Lower leg skin (tissue), 4 donors: ENCODE data around the gene WBP2. TPM values are rescaled to one million over a fixed set of nuclear protein-coding genes. Genes with fewer than 3 reads are reported as not detected.

ENCODE experiments used
- DNase-seq, 2 donors: peaks; one replicate each; pipeline ENCODE4 v3.0.0-alpha.2; 2019; ENCODE audit warnings: low spot score in 2 of 2
- H3K4me3 ChIP-seq: fragments of 200-600 bp; sonication (generic); 2 replicates; pipeline ENCODE4 v1.5.1; 2017; ENCODE audit warnings: mild to moderate bottlenecking, low read depth; ENCODE audit not compliant: poor library complexity, severe bottlenecking
- POLR2A ChIP-seq, 2 donors: fragments of 450-650 bp; IDR thresholded peaks; one replicate each; pipeline ENCODE4 v1.6.1; 2016 to 2017; ENCODE audit warnings: antibody characterized with exemption in 2 of 2, mild to moderate bottlenecking in 1 of 2, moderate library complexity in 1 of 2
- WGBS, 2 donors: methylation state at CpG; one replicate each; pipeline ENCODE4 v1.1.5; 2018; 5-methylcytosine and 5-hydroxymethylcytosine counted together
- intact Hi-C: fragments of 100-400 bp; cut with DNase I; formaldehyde crosslinking; loops from one replicate; pipeline ENCODE4 v1.15.0; 2023; ENCODE audit warnings: low total_unique reads
- total RNA-seq, 4 donors: library from RNA; depleted of rRNA; stranded (reverse); fragments of >200 nt; gene quantifications; one replicate each; pipeline ENCODE4 v1.1.0, GENCODE V29; 2016
- TF ChIP-seq, protein P1 (sequence below), 3 donors: fragments of 450-650 bp; IDR thresholded peaks; one replicate each; pipeline ENCODE4 v1.5.1; 2016; ENCODE audit warnings: antibody characterized with exemption in 3 of 3, mild to moderate bottlenecking in 3 of 3, moderate library complexity in 2 of 3

Gene WBP2
- total RNA-seq, 4 donors from 2014 or later = 74.2 to 149 (median 93.8) TPM

DNA sequence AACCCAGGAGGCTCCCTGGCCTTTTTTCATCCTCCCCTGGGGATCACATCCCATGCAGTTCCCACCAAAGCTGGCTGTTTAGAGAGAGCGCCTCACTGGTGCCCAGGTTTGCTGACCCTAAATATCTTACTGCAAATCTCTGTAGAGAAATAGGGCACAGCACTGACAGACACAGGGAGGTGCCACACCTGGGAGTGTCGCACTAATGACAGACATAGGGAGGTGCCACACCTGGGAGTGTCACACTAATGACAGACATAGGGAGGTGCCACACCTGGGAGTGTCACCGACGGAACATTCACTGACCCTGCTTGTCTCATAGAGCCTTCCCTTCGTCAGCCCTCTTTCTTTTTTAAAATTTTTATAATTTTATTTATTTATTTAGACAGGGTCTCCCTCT lies 44.9 kb downstream of the WBP2 start:
- peak in 1 of 2 donors; percentile 55 for DNase-seq
- 43 to 67% methylated on average over 5 of the region's 5 CpGs for WGBS, 2 donors
- intact Hi-C loops = no loop called here
- no peak overlapping the region for H3K4me3 ChIP-seq
- no peak for TF ChIP-seq POLR2A (IDR thresholded peaks at IDR 0.05)
- TF ChIP-seq, protein P1, sequence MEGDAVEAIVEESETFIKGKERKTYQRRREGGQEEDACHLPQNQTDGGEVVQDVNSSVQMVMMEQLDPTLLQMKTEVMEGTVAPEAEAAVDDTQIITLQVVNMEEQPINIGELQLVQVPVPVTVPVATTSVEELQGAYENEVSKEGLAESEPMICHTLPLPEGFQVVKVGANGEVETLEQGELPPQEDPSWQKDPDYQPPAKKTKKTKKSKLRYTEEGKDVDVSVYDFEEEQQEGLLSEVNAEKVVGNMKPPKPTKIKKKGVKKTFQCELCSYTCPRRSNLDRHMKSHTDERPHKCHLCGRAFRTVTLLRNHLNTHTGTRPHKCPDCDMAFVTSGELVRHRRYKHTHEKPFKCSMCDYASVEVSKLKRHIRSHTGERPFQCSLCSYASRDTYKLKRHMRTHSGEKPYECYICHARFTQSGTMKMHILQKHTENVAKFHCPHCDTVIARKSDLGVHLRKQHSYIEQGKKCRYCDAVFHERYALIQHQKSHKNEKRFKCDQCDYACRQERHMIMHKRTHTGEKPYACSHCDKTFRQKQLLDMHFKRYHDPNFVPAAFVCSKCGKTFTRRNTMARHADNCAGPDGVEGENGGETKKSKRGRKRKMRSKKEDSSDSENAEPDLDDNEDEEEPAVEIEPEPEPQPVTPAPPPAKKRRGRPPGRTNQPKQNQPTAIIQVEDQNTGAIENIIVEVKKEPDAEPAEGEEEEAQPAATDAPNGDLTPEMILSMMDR (IDR thresholded peaks at IDR 0.05) = no peak

DNA sequence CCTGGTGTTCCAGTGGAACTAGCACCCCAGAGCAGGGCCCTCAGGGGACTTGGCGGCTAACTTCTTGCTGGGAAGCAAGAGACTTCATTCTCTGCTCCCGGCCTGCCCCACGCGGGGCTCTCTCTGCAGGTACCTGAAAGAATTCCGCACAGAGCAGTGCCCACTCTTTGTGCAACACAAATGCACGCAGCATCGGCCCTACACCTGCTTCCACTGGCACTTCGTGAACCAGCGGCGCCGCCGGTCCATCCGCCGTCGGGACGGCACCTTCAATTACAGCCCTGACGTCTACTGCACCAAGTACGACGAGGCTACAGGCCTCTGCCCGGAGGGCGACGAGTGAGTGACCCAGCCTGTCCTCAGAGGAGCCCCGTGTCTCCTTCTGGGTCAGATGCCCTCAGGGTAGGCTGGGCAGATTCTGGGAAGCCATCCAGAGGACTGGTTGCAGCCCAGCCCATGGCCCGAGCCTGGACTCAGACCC lies 45.5 kb downstream of the WBP2 start:
- no peak overlapping the region for H3K4me3 ChIP-seq
- intact Hi-C loops = no loop called here
- DNase-seq = no peak
- 62 to 71% methylated on average over 23 to 24 of the region's 24 CpGs for WGBS, 2 donors
- TF ChIP-seq, protein P1 (IDR thresholded peaks at IDR 0.05) = no peak
- TF ChIP-seq POLR2A (IDR thresholded peaks at IDR 0.05) = no peak

DNA sequence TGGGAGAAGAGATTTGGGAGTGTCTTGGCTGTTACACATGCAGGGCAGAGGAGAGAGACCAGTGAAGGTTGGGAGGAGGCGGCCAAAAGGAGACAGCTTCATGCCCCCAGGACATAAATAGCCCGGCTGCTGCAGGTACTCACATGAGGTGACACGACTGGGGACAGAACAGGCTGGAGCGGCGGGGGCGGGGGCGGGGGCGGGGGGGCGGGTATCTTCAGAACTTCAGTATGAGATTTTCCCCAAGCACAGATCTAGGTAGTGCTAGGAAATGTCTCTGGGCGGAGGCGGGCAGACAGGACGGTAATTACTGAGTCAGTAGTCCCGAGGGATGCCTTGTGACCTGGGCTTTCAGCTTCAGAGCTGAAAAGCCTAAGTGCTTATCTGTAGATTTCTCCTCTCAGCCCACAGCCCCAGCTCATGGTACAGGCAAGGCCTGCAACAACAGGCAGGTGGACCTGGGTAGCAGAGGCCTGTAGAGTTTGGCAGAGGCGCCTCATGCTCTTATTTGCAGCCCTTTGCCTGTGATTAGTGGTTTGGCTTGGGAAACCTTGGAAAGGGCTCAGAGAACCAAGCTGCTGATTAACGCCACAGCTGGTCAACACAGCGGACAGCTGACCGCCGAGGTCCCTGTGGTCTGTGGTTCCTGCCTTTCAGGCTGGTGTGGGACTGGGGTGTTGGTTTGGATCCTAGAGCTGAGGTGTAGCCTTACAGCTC lies 46.1 kb downstream of the WBP2 start:
- no peak overlapping the region for H3K4me3 ChIP-seq
- intact Hi-C loops = no loop called here
- WGBS, 2 donors = 33 to 36% methylated on average over 12 to 14 of the region's 18 CpGs
- peak; percentile 85 to 95 for DNase-seq
- TF ChIP-seq, protein P1 (IDR thresholded peaks at IDR 0.05) = no peak
- TF ChIP-seq POLR2A (IDR thresholded peaks at IDR 0.05) = no peak

DNA sequence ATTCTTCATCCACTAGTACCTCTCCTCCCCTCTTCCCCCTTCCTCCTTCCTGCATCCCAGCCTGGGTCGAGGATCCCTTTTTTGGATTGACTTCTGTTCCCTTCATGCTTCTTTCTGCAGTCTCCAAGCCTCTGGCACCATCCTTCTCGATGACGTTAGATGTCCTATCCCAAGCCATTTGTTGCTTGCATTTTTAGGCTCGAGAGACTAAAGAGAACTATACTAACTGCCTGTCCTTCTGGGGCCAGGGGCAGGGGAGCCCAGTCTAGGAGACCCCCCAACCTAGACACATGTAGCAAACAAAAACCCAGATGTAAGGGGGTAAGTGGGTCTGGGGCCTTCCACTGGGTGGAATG lies 46.6 kb downstream of the WBP2 start:
- TF ChIP-seq POLR2A (IDR thresholded peaks at IDR 0.05) = no peak
- TF ChIP-seq, protein P1 (IDR thresholded peaks at IDR 0.05) = no peak
- no peak overlapping the region for H3K4me3 ChIP-seq
- intact Hi-C loops = no loop called here
- 19 to 25% methylated on average over 4 of the region's 4 CpGs for WGBS, 2 donors
- peak in 1 of 2 donors; percentile 28 for DNase-seq

DNA sequence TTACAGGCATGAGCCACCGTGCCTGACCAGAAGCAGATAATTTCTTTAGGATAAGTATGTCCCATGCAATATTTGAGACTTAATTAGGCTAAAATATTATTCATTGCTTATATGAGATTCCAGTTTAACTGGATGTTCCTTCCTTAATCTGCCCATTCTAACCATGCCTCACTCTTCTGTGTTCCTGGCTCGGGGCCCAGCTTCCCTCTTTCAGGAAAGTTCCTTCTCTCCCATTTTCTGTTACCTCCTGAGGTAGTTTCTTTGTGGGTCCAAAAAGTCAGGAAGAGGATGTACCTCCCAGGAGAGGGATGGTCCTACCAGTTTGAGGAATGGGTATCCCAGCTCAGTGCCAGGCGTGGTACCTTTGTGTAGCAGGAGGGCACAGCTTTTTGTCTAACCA lies 47.3 kb downstream of the WBP2 start:
- TF ChIP-seq, protein P1 (IDR thresholded peaks at IDR 0.05) = no peak
- TF ChIP-seq POLR2A (IDR thresholded peaks at IDR 0.05) = no peak
- peak; percentile 15 to 85 for DNase-seq
- intact Hi-C loops = no loop called here
- H3K4me3 ChIP-seq = no peak overlapping the region
- 76 to 80% methylated on average over 3 of the region's 3 CpGs for WGBS, 2 donors
